Measurements from ENCODE around the gene KLHL26.

Gene KLHL26

GRCh38 chr19:18639706-18640243, 2.9 kb downstream of the KLHL26 start:
- no peak overlapping the region for H2AFZ ChIP-seq (ENCODE audit: low read depth, low read length)
- peaks cover 22% of the 10 kb centered on the region for H3K4me1 ChIP-seq (ENCODE audit: low read length)
- no peak overlapping the region for H3K4me2 ChIP-seq (ENCODE audit: low read length)
- no peak overlapping the region for H3K9ac ChIP-seq (ENCODE audit: low read length)
- H3K27me3 ChIP-seq (ENCODE audit: low read depth, low read length) = peaks cover 3% of the 10 kb centered on the region; the same call in 1 of the 2 replicates
- H3K36me3 ChIP-seq (replicated peaks; ENCODE audit: low read depth, low read length) = no peaks in the 10 kb centered on the region
- no peak overlapping the region for H3K27ac ChIP-seq (ENCODE audit: low read length)
- H3K9me3 ChIP-seq (ENCODE audit: insufficient read depth, low read length) = no peaks in the 10 kb centered on the region
- no peak overlapping the region for H3K4me3 ChIP-seq (ENCODE audit: low read length)
- peaks cover 51% of the 10 kb centered on the region for H3K79me2 ChIP-seq (ENCODE audit: low read length)
- TF ChIP-seq EZH2phosphoT487 (IDR thresholded peaks at IDR 0.05; ENCODE audit: low read depth) (no peak), CTCF (IDR thresholded peaks at IDR 0.05; ENCODE audit: low read depth, low read length) (no peak)
- H4K20me1 ChIP-seq (ENCODE audit: insufficient read depth, low read length) = peaks cover 28% of the 10 kb centered on the region

GRCh38 chr19:18644196-18645034, 7.6 kb downstream of the KLHL26 start:
- Histone ChIP-seq H3K4me3 (ENCODE audit: low read length) (no peak overlapping the region), H3K27ac (ENCODE audit: low read length) (no peak overlapping the region), H2AFZ (ENCODE audit: low read depth, low read length) (no peak overlapping the region), H3K79me2 (ENCODE audit: low read length) (peaks cover 37% of the 10 kb centered on the region), H3K4me2 (ENCODE audit: low read length) (0 out of 2 replicates have a peak overlapping the region, but pooled peaks have one; percentile 1), H4K20me1 (ENCODE audit: insufficient read depth, low read length) (peaks cover 46% of the 10 kb centered on the region), H3K4me1 (ENCODE audit: low read length) (peaks cover 7% of the 10 kb centered on the region), H3K27me3 (ENCODE audit: low read depth, low read length) (no peaks in the 10 kb centered on the region), H3K9me3 (ENCODE audit: insufficient read depth, low read length) (no peaks in the 10 kb centered on the region), H3K36me3 (replicated peaks; ENCODE audit: low read depth, low read length) (no peaks in the 10 kb centered on the region), H3K9ac (ENCODE audit: low read length) (no peak overlapping the region)
- TF ChIP-seq EZH2phosphoT487 (IDR thresholded peaks at IDR 0.05; ENCODE audit: low read depth) (no peak), CTCF (IDR thresholded peaks at IDR 0.05; ENCODE audit: low read depth, low read length) (peak; percentile 44)

- no peak overlapping the region for H3K4me3 ChIP-seq (ENCODE audit: low read length)
- H3K36me3 ChIP-seq (replicated peaks; ENCODE audit: low read depth, low read length) = no peaks in the 10 kb centered on the region
- H3K9ac ChIP-seq (ENCODE audit: low read length) = no peak overlapping the region
- H3K9me3 ChIP-seq (ENCODE audit: insufficient read depth, low read length) = no peaks in the 10 kb centered on the region
- H3K4me2 ChIP-seq (ENCODE audit: low read length) = no peak overlapping the region
- H4K20me1 ChIP-seq (ENCODE audit: insufficient read depth, low read length) = peaks cover 41% of the 10 kb centered on the region
- H2AFZ ChIP-seq (ENCODE audit: low read depth, low read length) = no peak overlapping the region
- no peaks in the 10 kb centered on the region for H3K27me3 ChIP-seq (ENCODE audit: low read depth, low read length)
- H3K79me2 ChIP-seq (ENCODE audit: low read length) = peaks cover 31% of the 10 kb centered on the region
- peaks cover 7% of the 10 kb centered on the region for H3K4me1 ChIP-seq (ENCODE audit: low read length)
- TF ChIP-seq EZH2phosphoT487 (IDR thresholded peaks at IDR 0.05; ENCODE audit: low read depth) = no peak
- TF ChIP-seq CTCF (IDR thresholded peaks at IDR 0.05; ENCODE audit: low read depth, low read length) = no peak
- no peak overlapping the region for H3K27ac ChIP-seq (ENCODE audit: low read length)
Measured at GRCh38 chr19:18645035-18645511, 8.2 kb downstream of the KLHL26 start.
